ENCODE data around the gene PRRT4.

The PRRT4 gene

DNA sequence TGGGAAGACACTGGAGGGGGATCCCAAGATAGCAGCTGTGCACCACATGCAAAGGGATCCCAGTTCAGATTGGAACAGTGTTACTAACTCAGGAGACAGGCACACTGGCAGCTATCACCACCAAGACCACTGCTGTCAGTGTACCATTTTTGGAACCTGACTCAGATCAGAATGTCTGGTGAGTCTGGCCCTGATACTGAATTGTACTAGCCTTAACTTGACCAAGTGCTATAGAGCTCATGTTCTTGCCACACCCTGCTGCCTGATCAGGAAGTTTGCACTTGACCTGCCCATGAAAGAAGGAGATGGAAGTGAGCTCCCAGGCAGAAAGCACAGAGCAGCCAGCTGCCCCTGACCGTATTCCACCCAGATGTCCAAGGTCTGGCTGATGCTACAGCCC, 4.8 kb upstream of the PRRT4 start:
- H3K27me3 ChIP-seq (ENCODE audit: insufficient read depth, low read length): peaks cover 65% of the 10 kb centered on the region
- H3K36me3 ChIP-seq (ENCODE audit: insufficient read depth, low read length): no peaks in the 10 kb centered on the region
- 94% methylated on average over 1 of the region's 1 CpG for WGBS
- no peak overlapping the region for H3K9ac ChIP-seq (ENCODE audit: low read depth, low read length)
- no peaks in the 10 kb centered on the region for H3K9me3 ChIP-seq (ENCODE audit: insufficient read depth, low read depth, low read length)
- H3K4me3 ChIP-seq (ENCODE audit: low read length): no peak overlapping the region
- H3K27ac ChIP-seq (ENCODE audit: low read depth, low read length): no peak overlapping the region
- H3K4me1 ChIP-seq (ENCODE audit: insufficient read depth, low read length): no peaks in the 10 kb centered on the region

DNA sequence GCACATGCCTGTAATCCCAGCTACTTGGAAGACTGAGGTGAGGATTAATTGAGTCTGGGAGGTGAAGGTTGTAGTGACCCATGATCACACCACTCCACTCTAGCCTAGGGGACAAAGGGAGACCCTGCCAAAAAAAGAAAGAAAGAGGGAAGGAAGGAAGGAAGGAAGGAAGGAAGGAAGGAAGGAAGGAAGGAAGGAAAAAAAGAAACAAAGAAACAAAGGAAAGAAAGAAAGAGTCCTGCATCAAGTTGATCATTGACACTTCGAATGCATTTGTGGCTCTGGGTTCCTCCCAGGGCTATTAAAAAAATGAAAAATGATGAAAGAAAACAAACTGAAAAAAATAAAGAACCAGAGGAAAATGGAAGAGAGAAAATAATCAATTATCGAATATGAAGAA, 3.9 kb upstream of the PRRT4 start:
- Histone ChIP-seq H3K36me3 (ENCODE audit: insufficient read depth, low read length) (no peaks in the 10 kb centered on the region), H3K4me3 (ENCODE audit: low read length) (no peak overlapping the region), H3K27me3 (ENCODE audit: insufficient read depth, low read length) (peaks cover 74% of the 10 kb centered on the region), H3K9ac (ENCODE audit: low read depth, low read length) (no peak overlapping the region), H3K9me3 (ENCODE audit: insufficient read depth, low read depth, low read length) (no peaks in the 10 kb centered on the region), H3K27ac (ENCODE audit: low read depth, low read length) (no peak overlapping the region), H3K4me1 (ENCODE audit: insufficient read depth, low read length) (peaks cover under 1% of the 10 kb centered on the region; the same call in 1 of the 2 replicates)
- 90% methylated on average over 1 of the region's 2 CpGs for WGBS

DNA sequence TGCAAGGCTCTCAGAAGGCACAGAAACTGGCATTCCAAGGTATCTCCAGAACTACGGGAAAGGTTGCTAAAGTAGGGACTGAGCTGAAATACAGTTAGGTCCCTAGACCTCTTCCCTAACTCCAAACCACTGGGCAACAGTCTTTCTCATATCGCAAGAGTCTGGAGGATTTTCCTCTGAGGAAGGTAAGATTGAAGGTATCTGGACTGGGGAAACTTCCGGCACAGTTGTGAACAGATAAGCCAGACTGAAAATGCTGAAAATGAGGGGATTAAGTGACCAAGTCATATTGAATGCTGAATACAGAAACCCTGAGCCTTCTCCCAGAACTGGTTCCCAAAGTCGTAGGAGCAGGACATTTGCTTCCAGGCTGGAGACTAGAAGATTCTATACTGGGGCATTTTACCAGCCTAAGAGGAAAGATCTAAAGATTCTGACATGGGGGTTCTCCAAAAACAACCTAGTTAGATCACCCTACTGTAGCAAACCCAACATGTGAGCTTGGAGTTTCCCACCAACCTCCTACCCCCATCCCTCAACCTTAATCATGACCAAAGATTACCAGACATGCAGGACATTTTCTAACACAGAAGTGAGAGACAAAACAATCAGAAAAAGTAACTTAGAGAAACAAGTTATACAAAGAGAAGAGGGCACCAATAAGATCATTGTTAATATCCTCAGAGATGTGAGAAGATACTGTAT, 2.8 kb upstream of the PRRT4 start:
- Histone ChIP-seq H3K9me3 (ENCODE audit: insufficient read depth, low read depth, low read length) (no peaks in the 10 kb centered on the region), H3K36me3 (ENCODE audit: insufficient read depth, low read length) (no peaks in the 10 kb centered on the region), H3K27me3 (ENCODE audit: insufficient read depth, low read length) (peaks cover 85% of the 10 kb centered on the region), H3K4me1 (ENCODE audit: insufficient read depth, low read length) (peaks cover 7% of the 10 kb centered on the region), H3K27ac (ENCODE audit: low read depth, low read length) (no peak overlapping the region), H3K9ac (ENCODE audit: low read depth, low read length) (no peak overlapping the region), H3K4me3 (ENCODE audit: low read length) (no peak overlapping the region)
- 76% methylated on average over 4 of the region's 4 CpGs for WGBS

DNA sequence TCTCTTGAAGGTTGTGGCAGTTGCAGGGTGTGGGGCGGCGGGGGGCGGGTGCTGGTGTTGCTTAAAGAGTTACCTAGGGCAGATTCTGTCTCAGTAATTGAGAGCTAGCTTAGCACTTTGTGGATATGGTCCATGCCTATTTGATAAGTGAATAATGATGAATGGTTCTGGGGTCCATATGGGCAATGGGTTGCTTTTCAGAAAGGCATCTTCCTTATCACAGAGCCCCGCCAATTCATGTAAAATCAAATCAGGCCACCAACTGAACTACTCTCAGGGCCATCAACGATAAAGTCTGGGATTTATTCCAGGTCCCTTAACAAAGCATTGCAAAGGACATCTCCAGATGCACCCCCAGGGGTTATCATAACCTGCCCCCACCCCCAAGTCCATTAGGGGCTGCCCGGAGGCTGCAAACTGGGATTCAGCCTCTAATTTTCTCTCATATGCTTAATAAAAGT, 1.8 kb upstream of the PRRT4 start:
- no peak overlapping the region for H3K9ac ChIP-seq (ENCODE audit: low read depth, low read length)
- peaks cover 7% of the 10 kb centered on the region for H3K4me1 ChIP-seq (ENCODE audit: insufficient read depth, low read length)
- H3K4me3 ChIP-seq (ENCODE audit: low read length): no peak overlapping the region
- 86% methylated on average over 6 of the region's 6 CpGs for WGBS
- H3K9me3 ChIP-seq (ENCODE audit: insufficient read depth, low read depth, low read length): no peaks in the 10 kb centered on the region
- no peaks in the 10 kb centered on the region for H3K36me3 ChIP-seq (ENCODE audit: insufficient read depth, low read length)
- H3K27me3 ChIP-seq (ENCODE audit: insufficient read depth, low read length): peaks cover 96% of the 10 kb centered on the region
- H3K27ac ChIP-seq (ENCODE audit: low read depth, low read length): no peak overlapping the region

DNA sequence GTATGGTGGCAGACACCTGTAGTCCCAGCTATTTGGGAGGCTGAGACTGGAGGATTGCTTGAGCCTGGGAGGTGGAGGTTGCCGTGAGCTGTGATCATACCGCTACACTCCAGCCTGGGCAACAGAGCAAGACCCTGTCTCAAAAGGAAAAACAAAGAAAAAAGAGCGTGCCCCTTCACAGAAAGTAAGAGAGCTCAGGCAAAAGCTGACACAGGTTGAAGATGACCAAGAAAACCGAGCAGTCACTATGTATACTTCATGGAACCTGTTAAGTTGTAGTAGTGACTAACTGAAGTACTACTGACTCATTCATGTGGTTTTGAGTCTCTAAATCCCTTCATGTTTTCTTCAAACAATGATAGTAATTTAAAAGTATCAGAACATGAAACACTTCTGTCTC, 1.2 kb upstream of the PRRT4 start:
- H3K27ac ChIP-seq (ENCODE audit: low read depth, low read length): no peak overlapping the region
- WGBS: 77% methylated on average over 4 of the region's 4 CpGs
- no peak overlapping the region for H3K4me3 ChIP-seq (ENCODE audit: low read length)
- H3K4me1 ChIP-seq (ENCODE audit: insufficient read depth, low read length): peaks cover 7% of the 10 kb centered on the region
- no peaks in the 10 kb centered on the region for H3K36me3 ChIP-seq (ENCODE audit: insufficient read depth, low read length)
- peaks cover 100% of the 10 kb centered on the region for H3K27me3 ChIP-seq (ENCODE audit: insufficient read depth, low read length)
- H3K9ac ChIP-seq (ENCODE audit: low read depth, low read length): no peak overlapping the region
- H3K9me3 ChIP-seq (ENCODE audit: insufficient read depth, low read depth, low read length): no peaks in the 10 kb centered on the region

DNA sequence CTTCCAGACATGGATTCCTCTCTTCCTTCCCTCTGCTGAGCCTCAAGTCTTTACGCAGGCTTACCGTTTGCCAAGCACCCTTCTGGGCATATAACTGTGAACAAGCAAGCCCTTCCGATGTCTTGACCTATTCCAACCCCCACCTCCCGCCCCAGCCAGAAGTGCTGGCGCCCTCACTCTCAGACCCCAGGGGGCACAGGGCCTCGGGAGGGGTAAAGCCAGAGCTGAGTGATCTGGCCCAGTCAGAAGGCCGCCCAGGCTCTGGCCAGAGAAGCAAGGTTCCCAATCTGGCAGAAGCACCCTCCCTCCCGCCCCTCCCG, 1.2 kb downstream of the PRRT4 start:
- H3K4me3 ChIP-seq (ENCODE audit: low read length): peak overlapping the region; percentile 62
- WGBS: 16% methylated on average over 9 of the region's 9 CpGs
- H3K27ac ChIP-seq (ENCODE audit: low read depth, low read length): no peak overlapping the region
- H3K4me1 ChIP-seq (ENCODE audit: insufficient read depth, low read length): peaks cover 7% of the 10 kb centered on the region
- H3K9ac ChIP-seq (ENCODE audit: low read depth, low read length): no peak overlapping the region
- H3K36me3 ChIP-seq (ENCODE audit: insufficient read depth, low read length): no peaks in the 10 kb centered on the region
- no peaks in the 10 kb centered on the region for H3K9me3 ChIP-seq (ENCODE audit: insufficient read depth, low read depth, low read length)
- H3K27me3 ChIP-seq (ENCODE audit: insufficient read depth, low read length): peaks cover 88% of the 10 kb centered on the region

DNA sequence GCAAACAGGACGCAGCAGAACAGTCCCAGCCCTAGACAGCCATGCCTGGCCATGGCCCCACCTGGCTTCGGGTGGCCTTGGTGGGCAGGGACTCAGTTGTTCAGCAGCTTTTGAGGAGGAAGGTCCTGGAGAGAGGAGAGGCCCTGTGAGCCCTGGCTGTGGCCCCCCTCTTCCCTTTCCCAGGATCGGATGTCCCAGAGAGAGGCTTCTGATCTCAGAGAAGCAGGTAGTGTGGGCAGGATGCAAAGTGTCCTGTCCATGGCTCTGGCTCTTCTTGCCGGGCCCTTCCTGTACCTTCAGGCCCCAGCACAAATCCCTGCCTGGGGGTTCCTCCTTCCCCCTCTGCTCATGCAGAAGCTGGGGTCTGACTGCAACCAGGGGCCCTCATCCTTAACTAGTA, 1.6 kb downstream of the PRRT4 start:
- Histone ChIP-seq H3K4me1 (ENCODE audit: insufficient read depth, low read length) (peaks cover 7% of the 10 kb centered on the region), H3K27me3 (ENCODE audit: insufficient read depth, low read length) (peaks cover 86% of the 10 kb centered on the region), H3K9me3 (ENCODE audit: insufficient read depth, low read depth, low read length) (no peaks in the 10 kb centered on the region), H3K36me3 (ENCODE audit: insufficient read depth, low read length) (no peaks in the 10 kb centered on the region), H3K4me3 (ENCODE audit: low read length) (peak overlapping the region; percentile 62; the same call in 1 of the 2 replicates), H3K9ac (ENCODE audit: low read depth, low read length) (no peak overlapping the region), H3K27ac (ENCODE audit: low read depth, low read length) (no peak overlapping the region)
- WGBS: 79% methylated on average over 3 of the region's 4 CpGs

DNA sequence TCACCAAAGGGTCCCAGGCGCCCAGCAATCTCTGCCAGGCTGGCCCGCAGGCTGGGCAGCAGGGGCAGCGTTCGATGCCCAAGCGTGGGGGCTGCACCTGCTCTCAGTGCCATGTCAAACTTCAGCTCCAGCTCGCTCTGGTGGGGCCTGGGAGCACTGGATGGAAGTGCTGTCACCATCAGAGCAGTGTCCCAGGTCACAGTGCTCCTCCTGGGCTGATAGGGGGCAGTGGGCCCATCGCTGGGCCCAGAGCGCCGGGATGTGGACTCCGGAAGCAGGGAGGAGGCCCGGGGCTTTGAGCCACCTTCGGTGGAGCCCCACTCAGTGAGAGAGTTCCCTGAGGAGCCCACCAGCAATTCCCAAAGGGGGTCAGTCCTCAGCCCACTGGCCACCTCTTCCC, 2.2 kb downstream of the PRRT4 start:
- Histone ChIP-seq H3K27ac (ENCODE audit: low read depth, low read length) (no peak overlapping the region), H3K36me3 (ENCODE audit: insufficient read depth, low read length) (no peaks in the 10 kb centered on the region), H3K4me3 (ENCODE audit: low read length) (no peak overlapping the region), H3K9ac (ENCODE audit: low read depth, low read length) (no peak overlapping the region), H3K4me1 (ENCODE audit: insufficient read depth, low read length) (peaks cover 7% of the 10 kb centered on the region), H3K9me3 (ENCODE audit: insufficient read depth, low read depth, low read length) (no peaks in the 10 kb centered on the region), H3K27me3 (ENCODE audit: insufficient read depth, low read length) (peaks cover 86% of the 10 kb centered on the region)
- 94% methylated on average over 12 of the region's 12 CpGs for WGBS

DNA sequence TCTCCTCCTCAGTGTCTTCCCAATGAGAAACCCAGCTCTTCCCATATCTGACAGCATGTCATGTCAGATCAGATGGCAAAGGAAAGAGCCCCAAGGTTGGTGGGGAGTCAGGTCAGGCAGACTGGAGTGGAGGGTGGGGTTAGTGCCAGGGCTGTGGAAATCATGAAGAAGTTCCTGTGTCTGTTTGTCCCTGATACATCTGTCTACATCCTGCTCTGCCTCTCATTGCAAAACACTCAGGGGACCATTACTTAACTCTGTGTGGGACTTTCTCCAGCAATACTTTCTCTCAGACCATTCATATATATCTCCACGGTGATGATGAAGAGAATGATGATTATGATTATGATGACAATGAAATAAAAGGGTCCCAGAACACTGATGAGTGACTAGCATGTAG, 3.3 kb downstream of the PRRT4 start:
- no peak overlapping the region for H3K4me3 ChIP-seq (ENCODE audit: low read length)
- H3K9ac ChIP-seq (ENCODE audit: low read depth, low read length): no peak overlapping the region
- 83% methylated on average over 1 of the region's 1 CpG for WGBS
- H3K36me3 ChIP-seq (ENCODE audit: insufficient read depth, low read length): no peaks in the 10 kb centered on the region
- peaks cover 84% of the 10 kb centered on the region for H3K27me3 ChIP-seq (ENCODE audit: insufficient read depth, low read length)
- H3K27ac ChIP-seq (ENCODE audit: low read depth, low read length): no peak overlapping the region
- H3K9me3 ChIP-seq (ENCODE audit: insufficient read depth, low read depth, low read length): no peaks in the 10 kb centered on the region
- peaks cover 7% of the 10 kb centered on the region for H3K4me1 ChIP-seq (ENCODE audit: insufficient read depth, low read length)

DNA sequence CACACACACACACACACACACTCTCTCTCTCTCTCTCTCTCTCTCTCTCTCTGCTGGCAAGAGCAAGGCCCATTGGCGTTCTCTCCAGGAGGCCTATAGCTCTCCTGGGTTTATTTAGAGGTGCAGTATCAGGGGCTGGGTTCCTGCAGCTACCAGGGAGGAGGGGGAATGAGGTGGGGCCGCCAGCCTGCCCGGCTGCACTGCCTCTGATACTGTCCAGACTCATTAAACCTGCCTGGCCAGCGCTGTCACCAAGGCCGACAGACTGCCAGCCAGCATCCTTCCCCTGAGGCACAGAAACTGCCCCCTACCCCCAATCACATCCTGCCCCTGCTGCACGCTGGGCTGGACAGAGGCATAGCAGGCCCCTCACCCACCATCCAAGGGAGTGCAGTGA, 4.3 kb downstream of the PRRT4 start:
- Histone ChIP-seq H3K27ac (ENCODE audit: low read depth, low read length) (no peak overlapping the region), H3K9ac (ENCODE audit: low read depth, low read length) (no peak overlapping the region), H3K9me3 (ENCODE audit: insufficient read depth, low read depth, low read length) (no peaks in the 10 kb centered on the region), H3K4me3 (ENCODE audit: low read length) (no peak overlapping the region), H3K36me3 (ENCODE audit: insufficient read depth, low read length) (no peaks in the 10 kb centered on the region), H3K27me3 (ENCODE audit: insufficient read depth, low read length) (peaks cover 84% of the 10 kb centered on the region), H3K4me1 (ENCODE audit: insufficient read depth, low read length) (peaks cover 7% of the 10 kb centered on the region)
- 71% methylated on average over 6 of the region's 6 CpGs for WGBS

DNA sequence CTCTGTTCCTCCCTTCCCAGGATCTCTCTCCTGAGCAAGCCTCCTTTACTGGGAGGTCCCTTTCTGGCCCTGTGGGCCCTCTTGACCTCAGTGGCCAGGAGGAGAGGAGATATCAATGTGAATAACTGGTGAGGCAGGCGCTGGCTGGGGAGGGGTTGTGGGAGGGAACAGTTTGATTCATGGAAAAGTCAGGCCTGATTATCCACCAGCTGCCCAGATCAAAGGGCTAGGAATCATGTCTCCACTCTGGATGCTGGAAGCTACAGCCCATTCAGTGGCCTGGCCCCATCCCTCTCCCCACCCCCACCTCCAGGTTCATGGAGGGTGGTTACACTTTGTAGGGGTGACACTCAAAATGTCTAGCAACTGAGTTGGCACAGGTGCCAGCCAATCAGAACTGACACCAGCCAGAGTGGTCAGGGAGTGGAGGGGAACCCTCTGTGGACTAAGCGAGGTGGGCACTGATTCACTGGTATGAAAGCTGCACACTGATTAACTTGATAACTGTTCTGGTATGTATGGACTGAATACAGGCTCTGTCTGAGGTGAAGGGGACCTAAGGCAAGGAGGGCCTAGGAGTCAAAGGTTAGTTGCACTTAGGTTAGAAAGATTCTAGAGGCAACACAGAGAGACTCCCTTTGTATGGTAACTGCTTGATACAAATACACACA, 4.8 kb downstream of the PRRT4 start:
- no peak overlapping the region for H3K27ac ChIP-seq (ENCODE audit: low read depth, low read length)
- H3K27me3 ChIP-seq (ENCODE audit: insufficient read depth, low read length): peaks cover 84% of the 10 kb centered on the region
- H3K9ac ChIP-seq (ENCODE audit: low read depth, low read length): no peak overlapping the region
- no peaks in the 10 kb centered on the region for H3K36me3 ChIP-seq (ENCODE audit: insufficient read depth, low read length)
- no peaks in the 10 kb centered on the region for H3K9me3 ChIP-seq (ENCODE audit: insufficient read depth, low read depth, low read length)
- peaks cover 7% of the 10 kb centered on the region for H3K4me1 ChIP-seq (ENCODE audit: insufficient read depth, low read length)
- H3K4me3 ChIP-seq (ENCODE audit: low read length): no peak overlapping the region
- 83% methylated on average over 2 of the region's 2 CpGs for whole genome bisulfite sequencing

Measured in HUES64 (cell line).